Inferior parietal cortex (tissue), 1 donor: ENCODE measurements around the gene OR10H2.
"Not testable (repeated sequence)": the region's sequence is repeated elsewhere in the genome, so short reads cannot be mapped to it uniquely, and the experiment has no call there.

Source experiments
- DNase-seq: peaks from one replicate; pipeline ENCODE4 v3.0.0-alpha.2; 2016; ENCODE audit errors: extremely low spot score

The OR10H2 gene

GRCh38 chr19:15727724-15728123, at the start of gene OR10H2:
TSS of gene OR10H2 (plus strand) at chr19:15728024. CDS start at chr19:15728044, 20 bp downstream.
- DNase-seq = no peak

- no peak for DNase-seq
These were observed 48.7 kb upstream of the OR10H2 start for GRCh38 chr19:15679089-15679488.

GRCh38 chr19:15679865-15680264, 48.0 kb upstream of the OR10H2 start:
- DNase-seq = not testable (repeated sequence)

DNA sequence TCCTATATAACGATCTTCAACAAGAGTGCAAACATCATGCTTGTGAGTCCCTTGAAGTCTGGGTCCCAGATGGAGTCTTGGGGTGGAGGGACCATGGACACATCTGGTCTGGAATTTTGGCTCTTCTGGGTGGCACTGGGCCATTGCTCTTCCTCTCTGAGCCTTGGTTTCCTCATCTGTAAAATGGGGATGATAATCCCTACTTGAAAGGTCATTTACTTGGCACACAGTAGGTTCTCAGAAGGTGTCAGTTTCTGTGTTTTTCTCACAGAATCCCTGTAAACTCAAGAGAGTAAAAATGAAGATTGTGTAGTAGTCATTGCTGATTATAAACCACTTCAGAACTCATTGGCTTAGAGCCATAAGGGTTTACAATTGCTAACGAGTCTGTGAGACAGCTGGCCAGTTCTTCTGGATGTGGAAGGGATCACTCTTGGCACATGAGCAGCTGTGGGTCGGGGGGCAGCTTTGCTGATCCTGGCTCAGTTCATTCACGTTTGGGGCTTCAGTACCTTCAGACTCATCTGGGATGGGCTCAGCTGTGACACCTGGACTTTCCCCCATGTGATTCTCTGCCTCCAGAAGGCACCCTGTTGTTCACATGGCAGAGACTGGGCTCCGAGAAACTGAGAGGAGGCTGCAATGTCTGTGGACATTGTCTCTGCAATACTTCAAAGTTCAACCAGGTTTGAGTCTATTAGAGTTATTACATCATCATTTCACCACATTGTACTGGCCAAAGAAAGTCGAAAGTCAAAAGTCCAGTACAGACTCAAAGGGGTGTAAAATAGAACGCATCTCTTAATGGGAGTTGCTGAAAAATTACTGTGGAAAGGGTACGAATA, 47.1 kb upstream of the OR10H2 start:
- no peak for DNase-seq

GRCh38 chr19:15683411-15683810, 44.4 kb upstream of the OR10H2 start:
- no peak for DNase-seq

GRCh38 chr19:15684828-15685227, 43.0 kb upstream of the OR10H2 start:
- DNase-seq = no peak

- DNase-seq = no peak
These were observed 31.1 kb upstream of the OR10H2 start for GRCh38 chr19:15696654-15697194.

DNA sequence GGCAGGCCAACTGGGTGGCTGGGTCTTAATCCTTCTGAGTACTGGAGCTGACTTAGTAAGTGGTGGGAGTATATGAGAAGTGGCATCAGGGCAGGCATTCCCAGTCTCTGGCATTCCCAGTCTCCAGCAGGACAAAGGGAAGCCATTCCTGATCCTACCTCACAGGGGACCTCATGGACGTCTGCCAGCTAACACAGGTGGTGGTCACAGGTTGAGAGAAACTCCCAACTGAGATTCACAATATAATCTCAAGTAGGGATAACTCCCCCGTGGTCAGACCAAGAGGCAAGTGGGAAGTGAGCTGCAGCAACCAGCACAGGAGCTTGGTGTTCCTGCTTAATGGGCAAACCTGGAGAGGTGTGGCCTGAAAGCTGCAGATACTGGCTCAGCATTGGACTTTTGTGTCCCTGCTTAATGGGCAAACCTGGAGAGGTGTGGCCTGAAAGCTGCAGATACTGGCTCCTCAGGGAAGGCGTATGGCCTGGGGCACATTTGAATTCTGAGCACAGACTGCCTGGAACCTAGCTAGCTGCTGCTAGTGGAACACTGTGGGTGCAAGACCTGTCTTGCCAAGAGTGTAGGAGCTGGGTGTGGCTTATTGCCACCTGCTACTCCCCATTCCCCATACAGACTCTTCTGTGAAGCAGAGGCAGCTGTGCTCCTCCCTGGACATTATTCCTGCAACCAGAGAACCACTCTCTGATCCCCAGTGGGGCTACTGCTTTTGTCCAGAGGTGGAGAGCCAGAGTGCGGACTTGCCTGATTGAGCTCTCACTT, 25.9 kb upstream of the OR10H2 start:
- no peak for DNase-seq

GRCh38 chr19:15702534-15702930, 25.3 kb upstream of the OR10H2 start:
- DNase-seq = peak; percentile 10

DNA sequence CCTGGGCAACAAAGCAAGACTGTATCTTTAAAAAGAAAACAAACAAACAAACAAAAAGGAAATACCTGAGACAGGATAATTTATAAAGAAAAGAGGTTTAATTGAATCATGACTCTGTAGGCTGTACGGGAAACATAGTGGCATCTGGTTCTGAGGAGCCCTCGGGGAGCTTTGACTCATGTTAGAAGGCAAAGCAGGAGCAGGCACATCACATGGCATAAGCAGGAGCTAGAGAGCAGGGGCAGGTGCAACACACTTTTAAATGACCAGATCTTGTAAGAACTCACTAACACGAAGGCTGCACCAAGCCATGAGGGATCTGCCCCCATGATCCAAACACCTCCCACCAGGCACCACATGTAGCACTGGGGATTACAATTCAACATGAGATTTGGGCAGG, 13.2 kb upstream of the OR10H2 start:
- no peak for DNase-seq

- no peak for DNase-seq
These were observed 12.2 kb upstream of the OR10H2 start for GRCh38 chr19:15715642-15716041.

- no peak for DNase-seq
These were observed 10.0 kb upstream of the OR10H2 start for GRCh38 chr19:15717809-15718208.

- DNase-seq = no peak
These were observed 6.6 kb upstream of the OR10H2 start for GRCh38 chr19:15721268-15721667.

GRCh38 chr19:15722956-15723355, 4.9 kb upstream of the OR10H2 start:
- no peak for DNase-seq

GRCh38 chr19:15730538-15730937, 2.7 kb downstream of the OR10H2 start:
- no peak for DNase-seq

GRCh38 chr19:15732388-15732787, 4.6 kb downstream of the OR10H2 start:
- DNase-seq = no peak

- DNase-seq = no peak
These were observed 6.1 kb downstream of the OR10H2 start for GRCh38 chr19:15733895-15734294.

DNA sequence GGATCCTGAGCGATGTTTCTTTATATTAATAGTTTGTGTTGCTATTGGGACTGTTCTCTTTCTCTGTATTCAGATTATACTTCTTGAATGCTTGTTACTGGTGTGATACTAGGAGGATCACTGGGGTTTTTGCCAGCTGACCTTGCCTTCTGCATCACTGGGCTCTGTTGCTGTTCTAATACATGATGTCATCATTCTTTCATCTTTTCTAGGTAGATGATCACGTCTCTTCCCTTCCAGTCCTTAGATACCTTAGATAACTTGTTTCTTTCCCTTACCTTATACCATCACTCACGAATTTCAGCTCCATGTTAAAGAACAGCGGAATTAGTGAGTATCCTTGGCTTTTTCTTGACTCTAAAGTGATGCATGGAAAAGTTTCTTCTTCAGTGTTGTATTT, 9.9 kb downstream of the OR10H2 start, which contains the start of gene OR10H3:
Gene OR10H3 (plus strand): TSS at position 264 of the 400 bp plus-strand sequence. CDS start 3,408 bp downstream, outside the sequence.
- no peak for DNase-seq

DNA sequence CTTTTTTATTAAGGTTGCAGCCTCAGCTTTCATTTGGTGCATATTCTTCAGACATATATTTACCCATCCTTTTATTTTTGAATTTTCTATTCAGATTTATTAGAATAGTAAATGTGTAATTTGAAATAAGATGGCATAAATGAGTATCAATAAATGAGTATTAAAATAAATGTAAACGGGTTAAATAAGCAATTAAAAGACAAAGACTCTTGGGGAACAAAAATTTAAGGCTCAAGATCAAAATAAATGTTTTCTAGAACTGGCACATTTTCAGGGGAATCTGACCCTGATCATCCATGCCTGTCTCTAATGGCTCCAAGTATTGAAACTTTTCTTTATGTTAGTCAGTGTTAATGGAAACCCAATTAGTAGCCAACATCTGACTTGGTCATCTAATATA, 13.0 kb downstream of the OR10H2 start:
- DNase-seq = no peak

GRCh38 chr19:15748239-15748638, 20.4 kb downstream of the OR10H2 start:
- DNase-seq = no peak

DNA sequence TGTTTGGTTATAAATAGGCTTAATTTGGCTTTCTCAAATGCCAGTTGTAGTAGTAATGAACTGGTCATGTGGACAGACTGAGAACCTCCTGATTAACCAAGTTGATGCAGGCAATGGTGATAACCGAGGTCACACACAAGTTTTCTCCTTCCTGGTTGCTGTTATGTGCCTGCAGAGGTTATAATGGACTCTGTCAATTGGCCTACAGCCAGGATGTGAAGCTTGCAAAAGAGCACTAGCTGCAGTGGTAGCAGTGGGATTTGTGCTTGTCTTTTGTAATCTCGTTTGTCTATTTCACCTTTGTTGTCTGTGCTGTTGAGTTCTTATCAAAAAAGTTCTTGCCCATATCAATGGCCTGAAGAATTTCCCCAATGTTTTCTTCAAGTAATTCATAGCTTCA, 30.6 kb downstream of the OR10H2 start:
- no peak for DNase-seq

- DNase-seq = no peak
These were observed 32.2 kb downstream of the OR10H2 start for GRCh38 chr19:15759962-15760565.
